H9 (cell line): ENCODE results near the gene LY6G6F. TPM values are rescaled to one million over a fixed set of nuclear protein-coding genes. Genes with fewer than 3 reads are reported as not detected.
A peak's percentile ranks its signal among the peaks of the same experiment; 100 is the strongest.

Source experiments
- DNase-seq: peaks from one replicate; pipeline ENCODE4 v3.0.0-alpha.2; 2017
- H2AFZ ChIP-seq: one replicate; pipeline ENCODE4 v1.6.1; 2013; ENCODE audit warnings: mild to moderate bottlenecking, low read length, control low read depth, moderate library complexity
- H2AK5ac ChIP-seq: 2 replicates; pipeline ENCODE4 v1.6.1; 2013; ENCODE audit warnings: low read length, control low read depth, mixed read lengths; ENCODE audit not compliant: insufficient read length
- H2BK120ac ChIP-seq: one replicate; pipeline ENCODE4 v1.6.1; 2013; ENCODE audit warnings: low read depth, mild to moderate bottlenecking, low read length, control low read depth, inconsistent platforms; ENCODE audit not compliant: poor library complexity, severe bottlenecking
- H2BK12ac ChIP-seq: 2 replicates; pipeline ENCODE4 v1.6.1; 2013; ENCODE audit warnings: low read length, control low read depth, mixed read lengths, low read depth; ENCODE audit not compliant: insufficient read length
- H2BK15ac ChIP-seq: 2 replicates; pipeline ENCODE4 v1.6.1; 2013; ENCODE audit warnings: low read depth, low read length, control low read depth
- H2BK20ac ChIP-seq: one replicate; pipeline ENCODE4 v1.6.1; 2013; ENCODE audit warnings: low read depth, mild to moderate bottlenecking, low read length, control low read depth, inconsistent platforms; ENCODE audit not compliant: poor library complexity, severe bottlenecking
- H2BK5ac ChIP-seq: 2 replicates; pipeline ENCODE4 v1.6.1; 2013; ENCODE audit warnings: low read length, control low read depth, mixed read lengths; ENCODE audit not compliant: insufficient read length
- H3K14ac ChIP-seq: 2 replicates; pipeline ENCODE4 v1.6.1; 2013; ENCODE audit warnings: low read length, control low read depth; ENCODE audit not compliant: insufficient read depth
- H3K18ac ChIP-seq: 2 replicates; pipeline ENCODE4 v1.6.1; 2013; ENCODE audit warnings: low read depth, mild to moderate bottlenecking, mixed read lengths, low read length, control low read depth; ENCODE audit not compliant: insufficient read length
- H3K23ac ChIP-seq: 2 replicates; pipeline ENCODE4 v1.6.1; 2013; ENCODE audit warnings: low read length, control low read depth, mixed read lengths, low read depth; ENCODE audit not compliant: insufficient read length
- H3K23me2 ChIP-seq: 2 replicates; pipeline ENCODE4 v1.6.1; 2013; ENCODE audit warnings: low read depth, mild to moderate bottlenecking, mixed read lengths, low read length, control low read depth; ENCODE audit not compliant: insufficient read length, poor library complexity, severe bottlenecking
- H3K27ac ChIP-seq: 2 replicates; pipeline ENCODE4 v1.5.1; 2013; ENCODE audit warnings: low read length, control low read depth, mixed read lengths, low read depth; ENCODE audit not compliant: insufficient read length
- H3K27me3 ChIP-seq: 2 replicates; pipeline ENCODE4 v1.6.1; 2013; ENCODE audit warnings: low read length, control low read depth, inconsistent platforms; ENCODE audit not compliant: insufficient read depth
- H3K4ac ChIP-seq: 2 replicates; pipeline ENCODE4 v1.6.1; 2013; ENCODE audit warnings: low read depth, mild to moderate bottlenecking, control low read depth, inconsistent platforms, low read length, moderate library complexity
- H3K4me1 ChIP-seq: 2 replicates; pipeline ENCODE4 v1.6.1; 2013; ENCODE audit warnings: low read length, control low read depth, inconsistent platforms; ENCODE audit not compliant: insufficient read depth
- H3K4me2 ChIP-seq: 2 replicates; pipeline ENCODE4 v1.6.1; 2013; ENCODE audit warnings: low read length, control low read depth, mixed read lengths; ENCODE audit not compliant: insufficient read length, insufficient read depth
- H3K56ac ChIP-seq: 2 replicates; pipeline ENCODE4 v1.6.1; 2013; ENCODE audit warnings: low read depth, mild to moderate bottlenecking, mixed read lengths, low read length, control low read depth; ENCODE audit not compliant: insufficient read length
- H3K79me1 ChIP-seq: 2 replicates; pipeline ENCODE4 v1.6.1; 2013; ENCODE audit warnings: low read depth, mild to moderate bottlenecking, moderate library complexity, low read length, control low read depth, inconsistent platforms; ENCODE audit not compliant: insufficient read depth, poor library complexity, severe bottlenecking
- H3K79me2 ChIP-seq: 2 replicates; pipeline ENCODE4 v1.6.1; 2013; ENCODE audit warnings: low read length, control low read depth, inconsistent platforms; ENCODE audit not compliant: insufficient read depth
- H3K9ac ChIP-seq: 2 replicates; pipeline ENCODE4 v1.6.1; 2013; ENCODE audit warnings: low read length, control low read depth, mixed read lengths; ENCODE audit not compliant: insufficient read length; ENCODE audit errors: extremely low read depth
- H3K9me3 ChIP-seq: one replicate; pipeline ENCODE4 v1.6.1; 2013; ENCODE audit warnings: low read depth, low read length, inconsistent platforms; ENCODE audit not compliant: control insufficient read depth
- H3T11ph ChIP-seq: one replicate; pipeline ENCODE4 v1.6.1; 2013; ENCODE audit warnings: mild to moderate bottlenecking, low read length, control low read depth, inconsistent platforms
- H4K20me1 ChIP-seq: one replicate; pipeline ENCODE4 v1.6.1; 2013; ENCODE audit not compliant: control insufficient read depth, insufficient read length, insufficient read depth
- H4K5ac ChIP-seq: 2 replicates; pipeline ENCODE4 v1.6.1; 2013; ENCODE audit warnings: low read depth, mild to moderate bottlenecking, mixed read lengths, low read length, control low read depth; ENCODE audit not compliant: insufficient read length
- H4K8ac ChIP-seq: replicated peaks from 2 replicates; pipeline ENCODE4 v1.6.1; 2013; ENCODE audit warnings: low read length, control low read depth, mixed read lengths, low read depth; ENCODE audit not compliant: insufficient read length
- H4K91ac ChIP-seq: 2 replicates; pipeline ENCODE4 v1.6.1; 2013; ENCODE audit warnings: low read depth, mild to moderate bottlenecking, moderate library complexity, mixed read lengths, low read length, control low read depth; ENCODE audit not compliant: insufficient read length
- H3K27ac Mint-ChIP-seq, 3 experiments: 2 replicates in 2 of 3; 3 replicates in 1 of 3; pipeline ENCODE4 v1.8.0; 2020 to 2021; ENCODE audit warnings: mixed read lengths in 3 of 3, mild to moderate bottlenecking in 1 of 3, moderate library complexity in 1 of 3
- H3K27me3 Mint-ChIP-seq: 2 replicates; pipeline ENCODE4 v1.8.0; 2021; ENCODE audit warnings: low read depth, mild to moderate bottlenecking, moderate library complexity, mixed read lengths
- H3K36me3 Mint-ChIP-seq, 3 experiments: 2 replicates in 2 of 3; 3 replicates in 1 of 3; pipeline ENCODE4 v1.8.0; 2020 to 2021; ENCODE audit warnings: low read depth in 3 of 3, mixed read lengths in 3 of 3; ENCODE audit not compliant: insufficient read depth in 1 of 3
- H3K4me1 Mint-ChIP-seq, 2 experiments: 2 replicates each; pipeline ENCODE4 v1.8.0; 2020; ENCODE audit warnings: mixed read lengths in 2 of 2
- H3K4me3 Mint-ChIP-seq, 2 experiments: 2 replicates in 1 of 2; 3 replicates in 1 of 2; pipeline ENCODE4 v1.8.0; 2020 to 2021; ENCODE audit warnings: mild to moderate bottlenecking in 2 of 2, mixed read lengths in 2 of 2, moderate library complexity in 1 of 2
- H3K9me3 Mint-ChIP-seq, 2 experiments: 2 replicates in 1 of 2; 3 replicates in 1 of 2; pipeline ENCODE4 v1.8.0; 2020; ENCODE audit warnings: mild to moderate bottlenecking in 2 of 2, mixed read lengths in 2 of 2, moderate library complexity in 1 of 2
- CTCF ChIP-seq: fragments of 200-600 bp; sonication (generic); conservative IDR thresholded peaks from 3 replicates; pipeline ENCODE4 v1.8.0; 2021; ENCODE audit warnings: antibody characterized with exemption, mild to moderate bottlenecking
- WGBS: extraction: QIAGEN DNeasy Blood & Tissue Kit; methylation state at CpG from one replicate; pipeline ENCODE4 v1.1.7; 2013; ENCODE audit warnings: missing lambda C conversion rate, low lambda C conversion rate, mixed read lengths; ENCODE audit not compliant: insufficient read length; ENCODE audit errors: extremely low coverage; 5-methylcytosine and 5-hydroxymethylcytosine counted together
- total RNA-seq: library from RNA; stranded (reverse); gene quantifications from 2 replicates; pipeline ENCODE4 v1.2.1, GENCODE V29; 2021

LY6G6F gene
- total RNA-seq, 1 experiment from 2014 or later, result not detected

- Histone ChIP-seq H2BK20ac (no peak overlapping the region), H2AK5ac (no peak overlapping the region), H4K91ac (no peak overlapping the region), H3K9me3 (no peaks in the 10 kb centered on the region), H3T11ph (no peak overlapping the region), H3K27me3 (no peaks in the 10 kb centered on the region), H2AFZ (no peak overlapping the region), H2BK5ac (no peak overlapping the region), H3K23me2 (peaks cover 24% of the 10 kb centered on the region), H3K14ac (no peak overlapping the region), H2BK15ac (no peak overlapping the region), H3K4ac (no peak overlapping the region), H3K56ac (no peak overlapping the region), H4K5ac (no peak overlapping the region), H2BK120ac (no peak overlapping the region), H3K9ac (peak overlapping the region; percentile 58), H3K27ac (no peak overlapping the region), H3K4me1 (no peaks in the 10 kb centered on the region), H3K4me2 (peak overlapping the region; percentile 73), H3K23ac (no peak overlapping the region), H3K79me1 (peaks cover 15% of the 10 kb centered on the region), H4K20me1 (no peaks in the 10 kb centered on the region), H2BK12ac (no peak overlapping the region), H4K8ac (no peak overlapping the region), H3K79me2 (peaks cover 7% of the 10 kb centered on the region; the same call in 1 of the 2 replicates), H3K18ac (no peak overlapping the region)
- no peaks in the 10 kb centered on the region for H3K9me3 Mint-ChIP-seq
- peak overlapping the region; percentile 85 to 95 (median 93) for H3K27ac Mint-ChIP-seq
- no peak for DNase-seq
- H3K4me1 Mint-ChIP-seq, result peaks cover 38 to 47% of the 10 kb centered on the region in 2 experiments
- H3K4me3 Mint-ChIP-seq, result peak overlapping the region; percentile 87 to 92
- no peaks in the 10 kb centered on the region; the same call in 1 of the 2 replicates for H3K27me3 Mint-ChIP-seq
- no CpG with 5 or more reads among the region's 12 CpGs for WGBS
- peaks cover 29 to 52% (median 43%) of the 10 kb centered on the region in 3 experiments for H3K36me3 Mint-ChIP-seq
- TF ChIP-seq CTCF, result no peak
These were observed 45.2 kb upstream of the LY6G6F start for GRCh38 chr6:31661262-31662123.
